ENCODE measurements around the gene ZBTB7B.

Gene ZBTB7B

GRCh38 chr1:155018617-155019348 lies 16.2 kb downstream of the ZBTB7B start:
- no peak for DNase-seq

- DNase-seq, result no peak
Measured at GRCh38 chr1:155019377-155020245, 17.0 kb downstream of the ZBTB7B start.

GRCh38 chr1:155022136-155022926 lies 19.7 kb downstream of the ZBTB7B start:
- DNase-seq, result no peak

GRCh38 chr1:155022927-155023236 lies 20.3 kb downstream of the ZBTB7B start:
- peak; percentile 46 for DNase-seq

GRCh38 chr1:155023627-155024026 lies 21.0 kb downstream of the ZBTB7B start:
- no peak for DNase-seq

GRCh38 chr1:155024315-155024714 lies 21.7 kb downstream of the ZBTB7B start:
- no peak for DNase-seq

GRCh38 chr1:155026154-155026553 lies 23.6 kb downstream of the ZBTB7B start:
- DNase-seq, result no peak

- DNase-seq, result no peak
Measured at GRCh38 chr1:155026588-155026987, 24.0 kb downstream of the ZBTB7B start.

GRCh38 chr1:155029513-155030242 lies 27.1 kb downstream of the ZBTB7B start:
- DNase-seq, result no peak

GRCh38 chr1:155030243-155030795 lies 27.7 kb downstream of the ZBTB7B start:
- no peak for DNase-seq

GRCh38 chr1:155030899-155031298 lies 28.3 kb downstream of the ZBTB7B start:
- no peak for DNase-seq

GRCh38 chr1:155032886-155033285 lies 30.3 kb downstream of the ZBTB7B start:
- DNase-seq, result no peak

GRCh38 chr1:155033524-155033923 lies 30.9 kb downstream of the ZBTB7B start, which contains the start of the genes DCST1 and DCST2:
Gene DCST1 (plus strand): TSS chr1:155033824. CDS start chr1:155034037, 213 bp downstream.
Gene DCST2 (minus strand): TSS chr1:155033781. CDS start chr1:155033701, 80 bp downstream.
- DNase-seq, result no peak

GRCh38 chr1:155034318-155035208 lies 32.0 kb downstream of the ZBTB7B start:
- no peak for DNase-seq

GRCh38 chr1:155035936-155036335 lies 33.3 kb downstream of the ZBTB7B start:
- DNase-seq, result no peak

- no peak for DNase-seq
Measured at GRCh38 chr1:155037043-155037442, 34.4 kb downstream of the ZBTB7B start.

GRCh38 chr1:155037851-155038441 lies 35.3 kb downstream of the ZBTB7B start:
- no peak for DNase-seq

- DNase-seq, result no peak
Measured at GRCh38 chr1:155038602-155039307, 36.2 kb downstream of the ZBTB7B start.

GRCh38 chr1:155039308-155039669 lies 36.7 kb downstream of the ZBTB7B start:
- DNase-seq, result no peak

Data from NCI-H187 treated with DMSO at 0.1 percent for 48 hours (cell line).